Measurements from ENCODE around the gene TTC1.

DNA sequence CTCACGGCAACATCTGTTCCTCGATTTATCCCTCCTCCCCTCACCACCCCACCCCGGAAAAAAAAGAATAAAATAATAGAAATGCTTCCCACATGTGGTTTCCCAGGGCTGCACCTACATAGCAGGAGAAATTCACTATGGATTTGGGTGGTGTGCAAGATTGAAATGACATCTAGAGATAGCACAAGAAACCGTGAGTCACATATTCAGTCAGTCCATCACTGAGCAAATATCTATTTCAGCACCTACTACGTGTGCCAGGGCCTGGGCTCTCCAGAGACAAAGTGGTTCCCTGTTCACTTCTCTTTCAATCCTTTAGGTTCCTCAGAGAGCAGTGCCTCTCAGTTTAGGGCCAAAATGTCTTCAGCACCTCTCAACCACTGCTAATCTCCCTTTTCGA lies 45.0 kb upstream of the TTC1 start:
- TF ChIP-seq, protein P1, sequence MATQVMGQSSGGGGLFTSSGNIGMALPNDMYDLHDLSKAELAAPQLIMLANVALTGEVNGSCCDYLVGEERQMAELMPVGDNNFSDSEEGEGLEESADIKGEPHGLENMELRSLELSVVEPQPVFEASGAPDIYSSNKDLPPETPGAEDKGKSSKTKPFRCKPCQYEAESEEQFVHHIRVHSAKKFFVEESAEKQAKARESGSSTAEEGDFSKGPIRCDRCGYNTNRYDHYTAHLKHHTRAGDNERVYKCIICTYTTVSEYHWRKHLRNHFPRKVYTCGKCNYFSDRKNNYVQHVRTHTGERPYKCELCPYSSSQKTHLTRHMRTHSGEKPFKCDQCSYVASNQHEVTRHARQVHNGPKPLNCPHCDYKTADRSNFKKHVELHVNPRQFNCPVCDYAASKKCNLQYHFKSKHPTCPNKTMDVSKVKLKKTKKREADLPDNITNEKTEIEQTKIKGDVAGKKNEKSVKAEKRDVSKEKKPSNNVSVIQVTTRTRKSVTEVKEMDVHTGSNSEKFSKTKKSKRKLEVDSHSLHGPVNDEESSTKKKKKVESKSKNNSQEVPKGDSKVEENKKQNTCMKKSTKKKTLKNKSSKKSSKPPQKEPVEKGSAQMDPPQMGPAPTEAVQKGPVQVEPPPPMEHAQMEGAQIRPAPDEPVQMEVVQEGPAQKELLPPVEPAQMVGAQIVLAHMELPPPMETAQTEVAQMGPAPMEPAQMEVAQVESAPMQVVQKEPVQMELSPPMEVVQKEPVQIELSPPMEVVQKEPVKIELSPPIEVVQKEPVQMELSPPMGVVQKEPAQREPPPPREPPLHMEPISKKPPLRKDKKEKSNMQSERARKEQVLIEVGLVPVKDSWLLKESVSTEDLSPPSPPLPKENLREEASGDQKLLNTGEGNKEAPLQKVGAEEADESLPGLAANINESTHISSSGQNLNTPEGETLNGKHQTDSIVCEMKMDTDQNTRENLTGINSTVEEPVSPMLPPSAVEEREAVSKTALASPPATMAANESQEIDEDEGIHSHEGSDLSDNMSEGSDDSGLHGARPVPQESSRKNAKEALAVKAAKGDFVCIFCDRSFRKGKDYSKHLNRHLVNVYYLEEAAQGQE (IDR thresholded peaks at IDR 0.05; ENCODE audit: insufficient read depth in 1 of 2, low read depth in 2 of 2, low read length in 2 of 2) = no peak
- TF ChIP-seq POLR2AphosphoS5 (IDR thresholded peaks at IDR 0.05; ENCODE audit: low read depth, low read length) = no peak
